ENCODE measurements around the gene FHIP2A.
"Not testable (repeated sequence)": the region's sequence is repeated elsewhere in the genome, so short reads cannot be mapped to it uniquely, and the experiment has no call there.

The FHIP2A gene

GRCh38 chr10:114831186-114831867 is 9.7 kb downstream of the FHIP2A start:
- Histone ChIP-seq H3K4me3 (IDR thresholded peaks at IDR 0.05; ENCODE audit: insufficient read depth, low read depth, low read length) (no peak overlapping the region), H3K27ac (no peak overlapping the region), H2AFZ (ENCODE audit: low read depth) (no peak overlapping the region), H3K36me3 (ENCODE audit: insufficient read depth) (no peaks in the 10 kb centered on the region; the same call in 1 of the 2 replicates), H4K20me1 (ENCODE audit: insufficient read depth) (no peaks in the 10 kb centered on the region), H3K4me1 (ENCODE audit: low read depth, poor library complexity, severe bottlenecking) (no peaks in the 10 kb centered on the region), H3K4me2 (no peak overlapping the region), H3K9ac (no peak overlapping the region), H3K79me2 (ENCODE audit: insufficient read depth, low read depth) (peaks cover 14% of the 10 kb centered on the region; the same call in 1 of the 2 replicates), H3K27me3 (ENCODE audit: insufficient read depth, low read depth) (no peaks in the 10 kb centered on the region)
- no peak for TF ChIP-seq CTCF (conservative IDR thresholded peaks at IDR 0.05; ENCODE audit: low read depth, low read length)

GRCh38 chr10:114837690-114838089 is 16.1 kb downstream of the FHIP2A start:
- Histone ChIP-seq H3K27me3 (ENCODE audit: insufficient read depth, low read depth) (no peaks in the 10 kb centered on the region), H4K20me1 (ENCODE audit: insufficient read depth) (no peaks in the 10 kb centered on the region), H3K4me1 (ENCODE audit: low read depth, poor library complexity, severe bottlenecking) (no peaks in the 10 kb centered on the region), H3K36me3 (ENCODE audit: insufficient read depth) (no peaks in the 10 kb centered on the region; the same call in 1 of the 2 replicates), H3K4me2 (no peak overlapping the region), H3K79me2 (ENCODE audit: insufficient read depth, low read depth) (no peaks in the 10 kb centered on the region), H3K9ac (no peak overlapping the region), H3K27ac (no peak overlapping the region), H2AFZ (ENCODE audit: low read depth) (no peak overlapping the region), H3K4me3 (IDR thresholded peaks at IDR 0.05; ENCODE audit: insufficient read depth, low read depth, low read length) (no peak overlapping the region)
- no peak for TF ChIP-seq CTCF (conservative IDR thresholded peaks at IDR 0.05; ENCODE audit: low read depth, low read length)

GRCh38 chr10:114839901-114840300 is 18.3 kb downstream of the FHIP2A start:
- no peak for TF ChIP-seq CTCF (conservative IDR thresholded peaks at IDR 0.05; ENCODE audit: low read depth, low read length)
- Histone ChIP-seq H3K4me3 (IDR thresholded peaks at IDR 0.05; ENCODE audit: insufficient read depth, low read depth, low read length) (no peak overlapping the region), H3K79me2 (ENCODE audit: insufficient read depth, low read depth) (no peaks in the 10 kb centered on the region), H3K36me3 (ENCODE audit: insufficient read depth) (no peaks in the 10 kb centered on the region), H4K20me1 (ENCODE audit: insufficient read depth) (no peaks in the 10 kb centered on the region), H2AFZ (ENCODE audit: low read depth) (no peak overlapping the region), H3K9ac (no peak overlapping the region), H3K27me3 (ENCODE audit: insufficient read depth, low read depth) (no peaks in the 10 kb centered on the region), H3K4me2 (no peak overlapping the region), H3K4me1 (ENCODE audit: low read depth, poor library complexity, severe bottlenecking) (no peaks in the 10 kb centered on the region), H3K27ac (no peak overlapping the region)

GRCh38 chr10:114845978-114846693 is 24.6 kb downstream of the FHIP2A start:
- no peaks in the 10 kb centered on the region for H3K79me2 ChIP-seq (ENCODE audit: insufficient read depth, low read depth)
- H2AFZ ChIP-seq (ENCODE audit: low read depth): no peak overlapping the region
- H3K4me1 ChIP-seq (ENCODE audit: low read depth, poor library complexity, severe bottlenecking): no peaks in the 10 kb centered on the region
- H3K36me3 ChIP-seq (ENCODE audit: insufficient read depth): 0 out of 2 replicates have a peak, but pooled peaks cover 4% of the 10 kb centered on the region
- no peak for TF ChIP-seq CTCF (conservative IDR thresholded peaks at IDR 0.05; ENCODE audit: low read depth, low read length)
- no peak overlapping the region for H3K27ac ChIP-seq
- H3K4me2 ChIP-seq: no peak overlapping the region
- no peaks in the 10 kb centered on the region for H4K20me1 ChIP-seq (ENCODE audit: insufficient read depth)
- no peak overlapping the region for H3K4me3 ChIP-seq (IDR thresholded peaks at IDR 0.05; ENCODE audit: insufficient read depth, low read depth, low read length)
- H3K27me3 ChIP-seq (ENCODE audit: insufficient read depth, low read depth): no peaks in the 10 kb centered on the region
- H3K9ac ChIP-seq: no peak overlapping the region

- not testable (repeated sequence) for H3K79me2 ChIP-seq (ENCODE audit: insufficient read depth, low read depth); H2AFZ ChIP-seq (ENCODE audit: low read depth); H3K27ac ChIP-seq; H3K9ac ChIP-seq; H3K4me2 ChIP-seq; H3K27me3 ChIP-seq (ENCODE audit: insufficient read depth, low read depth); H3K4me3 ChIP-seq (IDR thresholded peaks at IDR 0.05; ENCODE audit: insufficient read depth, low read depth, low read length); H3K4me1 ChIP-seq (ENCODE audit: low read depth, poor library complexity, severe bottlenecking); H4K20me1 ChIP-seq (ENCODE audit: insufficient read depth); H3K36me3 ChIP-seq (ENCODE audit: insufficient read depth)
These were observed 25.9 kb downstream of the FHIP2A start for GRCh38 chr10:114847517-114847916.
